GM23338 (cell line): Measurements from ENCODE around the gene SLA2. TPM values are rescaled to one million over a fixed set of nuclear protein-coding genes. Genes with fewer than 3 reads are reported as not detected.

Experiments used
- ATAC-seq: fragments of 200-7000 bp; cut with Tn5 transposase; 3 replicates; pipeline ENCODE4 v1.9.1; 2020
- DNase-seq: peaks from one replicate; pipeline ENCODE4 v3.0.0-alpha.2; 2015; ENCODE audit warnings: low spot score
- H2AFZ ChIP-seq: fragments of 200-600 bp; sonication (generic); 2 replicates; pipeline ENCODE4 v1.8.0; 2016; ENCODE audit warnings: antibody characterized with exemption, mild to moderate bottlenecking, moderate library complexity
- H3F3A ChIP-seq: fragments of 200-600 bp; sonication (generic); replicated peaks from 2 replicates; pipeline ENCODE4 v1.8.0; 2017; ENCODE audit warnings: antibody characterized with exemption, mixed run types, low read depth
- H3K27ac ChIP-seq: fragments of 200-600 bp; sonication (generic); 2 replicates; pipeline ENCODE4 v1.6.1; 2016; ENCODE audit warnings: low read depth
- H3K27me3 ChIP-seq: fragments of 200-600 bp; sonication (generic); 2 replicates; pipeline ENCODE4 v1.8.0; 2016; ENCODE audit warnings: mild to moderate bottlenecking, mixed run types, moderate library complexity; ENCODE audit not compliant: insufficient read depth
- H3K36me3 ChIP-seq: fragments of 200-600 bp; sonication (generic); 2 replicates; pipeline ENCODE4 v1.8.0; 2016; ENCODE audit warnings: mild to moderate bottlenecking; ENCODE audit not compliant: insufficient read depth
- H3K4me1 ChIP-seq: fragments of 200-600 bp; sonication (generic); 2 replicates; pipeline ENCODE4 v1.8.0; 2016; ENCODE audit warnings: mild to moderate bottlenecking, moderate library complexity; ENCODE audit not compliant: insufficient read depth
- H3K4me2 ChIP-seq: fragments of 200-600 bp; sonication (generic); 2 replicates; pipeline ENCODE4 v1.7.1; 2017; ENCODE audit warnings: mixed run types
- H3K4me3 ChIP-seq: fragments of 200-600 bp; sonication (generic); 2 replicates; pipeline ENCODE4 v1.6.1; 2016; ENCODE audit warnings: mixed run types
- H3K79me2 ChIP-seq: fragments of 200-600 bp; sonication (generic); replicated peaks from 2 replicates; pipeline ENCODE4 v1.8.0; 2017; ENCODE audit warnings: mild to moderate bottlenecking; ENCODE audit not compliant: insufficient read depth
- H3K9me2 ChIP-seq: fragments of 200-600 bp; sonication (generic); 2 replicates; pipeline ENCODE4 v1.8.0; 2017; ENCODE audit not compliant: insufficient read depth
- H4K20me1 ChIP-seq: fragments of 200-600 bp; sonication (generic); replicated peaks from 2 replicates; pipeline ENCODE4 v1.8.0; 2017; ENCODE audit warnings: mild to moderate bottlenecking; ENCODE audit not compliant: insufficient read depth
- H3K27ac Mint-ChIP-seq: 2 replicates; pipeline ENCODE4 v1.8.0; 2020; ENCODE audit warnings: inconsistent platforms, mild to moderate bottlenecking, moderate library complexity, mixed read lengths
- H3K27me3 Mint-ChIP-seq: 3 replicates; pipeline ENCODE4 v1.8.0; 2022; ENCODE audit warnings: low read depth, mild to moderate bottlenecking, moderate library complexity, mixed read lengths, inconsistent platforms; ENCODE audit not compliant: insufficient read depth, poor library complexity
- H3K36me3 Mint-ChIP-seq: 3 replicates; pipeline ENCODE4 v1.8.0; 2021; ENCODE audit warnings: low read depth, mild to moderate bottlenecking, inconsistent platforms, moderate library complexity, mixed read lengths
- H3K4me1 Mint-ChIP-seq: 3 replicates; pipeline ENCODE4 v1.8.0; 2020; ENCODE audit warnings: mild to moderate bottlenecking, inconsistent platforms, mixed read lengths
- H3K4me3 Mint-ChIP-seq: 3 replicates; pipeline ENCODE4 v1.8.0; 2021; ENCODE audit warnings: moderate library complexity, mild to moderate bottlenecking, inconsistent platforms, mixed read lengths
- H3K9me3 Mint-ChIP-seq: 3 replicates; pipeline ENCODE4 v1.8.0; 2020; ENCODE audit warnings: moderate library complexity, mild to moderate bottlenecking, inconsistent platforms, mixed read lengths
- CREB1 ChIP-seq: fragments of 250-450 bp; sonication (Bioruptor Pico); IDR thresholded peaks from 2 replicates; pipeline ENCODE4 v1.5.0; 2020; ENCODE audit warnings: low read depth, mild to moderate bottlenecking, moderate library complexity
- ETS1 ChIP-seq: IDR thresholded peaks from 2 replicates; pipeline ENCODE4 v1.6.1; 2016; ENCODE audit warnings: antibody characterized with exemption
- EZH2phosphoT487 ChIP-seq: fragments of 200-600 bp; sonication (generic); IDR thresholded peaks from one replicate; pipeline ENCODE4 v1.8.1; 2018; ENCODE audit warnings: antibody characterized with exemption; ENCODE audit not compliant: unreplicated experiment
- JUNB ChIP-seq: IDR thresholded peaks from one replicate; pipeline ENCODE4 v1.6.1; 2016; ENCODE audit warnings: antibody characterized with exemption; ENCODE audit not compliant: unreplicated experiment
- NANOG ChIP-seq: IDR thresholded peaks from 2 replicates; pipeline ENCODE4 v1.6.1; 2016; ENCODE audit warnings: antibody characterized with exemption, borderline replicate concordance
- POLR2AphosphoS5 ChIP-seq: IDR thresholded peaks from 2 replicates; pipeline ENCODE4 v1.6.1; 2016; ENCODE audit warnings: antibody characterized with exemption, low read depth
- ZNF114 ChIP-seq: fragments of 250-450 bp; sonication (Bioruptor Pico); IDR thresholded peaks from 2 replicates; pipeline ENCODE4 v1.5.0; 2020; ENCODE audit warnings: mild to moderate bottlenecking, moderate library complexity
- polyA plus RNA-seq: library from polyadenylated mRNA; unstranded; fragments of >200 nt; fragmentation: Nextera tagmentation; extraction: Ambion mirVana; gene quantifications from 2 replicates; pipeline ENCODE4 v1.2.1, GENCODE V29; 2016
- total RNA-seq: library from RNA; depleted of rRNA; stranded (reverse); fragments of >200 nt; shearing (Covaris generic); gene quantifications from 2 replicates; pipeline ENCODE4 v1.2.3, GENCODE V29; 2014
- TF ChIP-seq, protein P1 (sequence below): fragments of 250-450 bp; sonication (Bioruptor Pico); IDR thresholded peaks from 2 replicates; pipeline ENCODE4 v1.5.0; 2020; ENCODE audit warnings: mild to moderate bottlenecking, moderate library complexity
- TF ChIP-seq, protein P2 (sequence below): IDR thresholded peaks from one replicate; pipeline ENCODE4 v1.6.1; 2018; ENCODE audit warnings: antibody characterized with exemption; ENCODE audit not compliant: unreplicated experiment
- TF ChIP-seq, protein P3 (sequence below), 2 experiments: fragments of 200-600 bp in 1 of 2; sonication (generic) in 1 of 2; conservative IDR thresholded peaks; 2 replicates each; pipeline versions ENCODE4 v1.5.1 to v1.6.1; 2016 to 2017; ENCODE audit warnings: antibody characterized with exemption in 2 of 2, low read depth in 2 of 2, mild to moderate bottlenecking in 2 of 2, moderate library complexity in 1 of 2

The SLA2 gene
- total and polyA plus RNA-seq, 2 experiments from 2014 or later = 0.18 TPM; not detected in 1

- no peaks in the 10 kb centered on the region for H3K27me3 ChIP-seq
- no peak overlapping the region for H3K27ac Mint-ChIP-seq
- no peak overlapping the region for H3K4me3 ChIP-seq
- H2AFZ ChIP-seq = no peak overlapping the region
- H3F3A ChIP-seq = peaks cover 12% of the 10 kb centered on the region
- no peaks in the 10 kb centered on the region; the same call in 2 of the 3 replicates for H3K9me3 Mint-ChIP-seq
- no peak overlapping the region for H3K4me2 ChIP-seq
- TF ChIP-seq, protein P1, sequence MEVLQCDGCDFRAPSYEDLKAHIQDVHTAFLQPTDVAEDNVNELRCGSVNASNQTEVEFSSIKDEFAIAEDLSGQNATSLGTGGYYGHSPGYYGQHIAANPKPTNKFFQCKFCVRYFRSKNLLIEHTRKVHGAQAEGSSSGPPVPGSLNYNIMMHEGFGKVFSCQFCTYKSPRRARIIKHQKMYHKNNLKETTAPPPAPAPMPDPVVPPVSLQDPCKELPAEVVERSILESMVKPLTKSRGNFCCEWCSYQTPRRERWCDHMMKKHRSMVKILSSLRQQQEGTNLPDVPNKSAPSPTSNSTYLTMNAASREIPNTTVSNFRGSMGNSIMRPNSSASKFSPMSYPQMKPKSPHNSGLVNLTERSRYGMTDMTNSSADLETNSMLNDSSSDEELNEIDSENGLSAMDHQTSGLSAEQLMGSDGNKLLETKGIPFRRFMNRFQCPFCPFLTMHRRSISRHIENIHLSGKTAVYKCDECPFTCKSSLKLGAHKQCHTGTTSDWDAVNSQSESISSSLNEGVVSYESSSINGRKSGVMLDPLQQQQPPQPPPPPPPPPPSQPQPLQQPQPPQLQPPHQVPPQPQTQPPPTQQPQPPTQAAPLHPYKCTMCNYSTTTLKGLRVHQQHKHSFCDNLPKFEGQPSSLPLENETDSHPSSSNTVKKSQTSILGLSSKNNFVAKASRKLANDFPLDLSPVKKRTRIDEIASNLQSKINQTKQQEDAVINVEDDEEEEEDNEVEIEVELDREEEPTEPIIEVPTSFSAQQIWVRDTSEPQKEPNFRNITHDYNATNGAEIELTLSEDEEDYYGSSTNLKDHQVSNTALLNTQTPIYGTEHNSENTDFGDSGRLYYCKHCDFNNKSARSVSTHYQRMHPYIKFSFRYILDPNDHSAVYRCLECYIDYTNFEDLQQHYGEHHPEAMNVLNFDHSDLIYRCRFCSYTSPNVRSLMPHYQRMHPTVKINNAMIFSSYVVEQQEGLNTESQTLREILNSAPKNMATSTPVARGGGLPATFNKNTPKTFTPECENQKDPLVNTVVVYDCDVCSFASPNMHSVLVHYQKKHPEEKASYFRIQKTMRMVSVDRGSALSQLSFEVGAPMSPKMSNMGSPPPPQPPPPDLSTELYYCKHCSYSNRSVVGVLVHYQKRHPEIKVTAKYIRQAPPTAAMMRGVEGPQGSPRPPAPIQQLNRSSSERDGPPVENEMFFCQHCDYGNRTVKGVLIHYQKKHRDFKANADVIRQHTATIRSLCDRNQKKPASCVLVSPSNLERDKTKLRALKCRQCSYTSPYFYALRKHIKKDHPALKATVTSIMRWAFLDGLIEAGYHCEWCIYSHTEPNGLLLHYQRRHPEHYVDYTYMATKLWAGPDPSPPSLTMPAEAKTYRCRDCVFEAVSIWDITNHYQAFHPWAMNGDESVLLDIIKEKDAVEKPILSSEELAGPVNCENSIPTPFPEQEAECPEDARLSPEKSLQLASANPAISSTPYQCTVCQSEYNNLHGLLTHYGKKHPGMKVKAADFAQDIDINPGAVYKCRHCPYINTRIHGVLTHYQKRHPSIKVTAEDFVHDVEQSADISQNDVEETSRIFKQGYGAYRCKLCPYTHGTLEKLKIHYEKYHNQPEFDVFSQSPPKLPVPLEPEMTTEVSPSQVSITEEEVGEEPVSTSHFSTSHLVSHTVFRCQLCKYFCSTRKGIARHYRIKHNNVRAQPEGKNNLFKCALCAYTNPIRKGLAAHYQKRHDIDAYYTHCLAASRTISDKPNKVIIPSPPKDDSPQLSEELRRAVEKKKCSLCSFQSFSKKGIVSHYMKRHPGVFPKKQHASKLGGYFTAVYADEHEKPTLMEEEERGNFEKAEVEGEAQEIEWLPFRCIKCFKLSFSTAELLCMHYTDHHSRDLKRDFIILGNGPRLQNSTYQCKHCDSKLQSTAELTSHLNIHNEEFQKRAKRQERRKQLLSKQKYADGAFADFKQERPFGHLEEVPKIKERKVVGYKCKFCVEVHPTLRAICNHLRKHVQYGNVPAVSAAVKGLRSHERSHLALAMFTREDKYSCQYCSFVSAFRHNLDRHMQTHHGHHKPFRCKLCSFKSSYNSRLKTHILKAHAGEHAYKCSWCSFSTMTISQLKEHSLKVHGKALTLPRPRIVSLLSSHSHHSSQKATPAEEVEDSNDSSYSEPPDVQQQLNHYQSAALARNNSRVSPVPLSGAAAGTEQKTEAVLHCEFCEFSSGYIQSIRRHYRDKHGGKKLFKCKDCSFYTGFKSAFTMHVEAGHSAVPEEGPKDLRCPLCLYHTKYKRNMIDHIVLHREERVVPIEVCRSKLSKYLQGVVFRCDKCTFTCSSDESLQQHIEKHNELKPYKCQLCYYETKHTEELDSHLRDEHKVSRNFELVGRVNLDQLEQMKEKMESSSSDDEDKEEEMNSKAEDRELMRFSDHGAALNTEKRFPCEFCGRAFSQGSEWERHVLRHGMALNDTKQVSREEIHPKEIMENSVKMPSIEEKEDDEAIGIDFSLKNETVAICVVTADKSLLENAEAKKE = no peak
- no peak for TF ChIP-seq EZH2phosphoT487
- no peak for TF ChIP-seq CREB1 (CRISPR knock-in tag)
- no peak for TF ChIP-seq ETS1
- TF ChIP-seq, protein P2, sequence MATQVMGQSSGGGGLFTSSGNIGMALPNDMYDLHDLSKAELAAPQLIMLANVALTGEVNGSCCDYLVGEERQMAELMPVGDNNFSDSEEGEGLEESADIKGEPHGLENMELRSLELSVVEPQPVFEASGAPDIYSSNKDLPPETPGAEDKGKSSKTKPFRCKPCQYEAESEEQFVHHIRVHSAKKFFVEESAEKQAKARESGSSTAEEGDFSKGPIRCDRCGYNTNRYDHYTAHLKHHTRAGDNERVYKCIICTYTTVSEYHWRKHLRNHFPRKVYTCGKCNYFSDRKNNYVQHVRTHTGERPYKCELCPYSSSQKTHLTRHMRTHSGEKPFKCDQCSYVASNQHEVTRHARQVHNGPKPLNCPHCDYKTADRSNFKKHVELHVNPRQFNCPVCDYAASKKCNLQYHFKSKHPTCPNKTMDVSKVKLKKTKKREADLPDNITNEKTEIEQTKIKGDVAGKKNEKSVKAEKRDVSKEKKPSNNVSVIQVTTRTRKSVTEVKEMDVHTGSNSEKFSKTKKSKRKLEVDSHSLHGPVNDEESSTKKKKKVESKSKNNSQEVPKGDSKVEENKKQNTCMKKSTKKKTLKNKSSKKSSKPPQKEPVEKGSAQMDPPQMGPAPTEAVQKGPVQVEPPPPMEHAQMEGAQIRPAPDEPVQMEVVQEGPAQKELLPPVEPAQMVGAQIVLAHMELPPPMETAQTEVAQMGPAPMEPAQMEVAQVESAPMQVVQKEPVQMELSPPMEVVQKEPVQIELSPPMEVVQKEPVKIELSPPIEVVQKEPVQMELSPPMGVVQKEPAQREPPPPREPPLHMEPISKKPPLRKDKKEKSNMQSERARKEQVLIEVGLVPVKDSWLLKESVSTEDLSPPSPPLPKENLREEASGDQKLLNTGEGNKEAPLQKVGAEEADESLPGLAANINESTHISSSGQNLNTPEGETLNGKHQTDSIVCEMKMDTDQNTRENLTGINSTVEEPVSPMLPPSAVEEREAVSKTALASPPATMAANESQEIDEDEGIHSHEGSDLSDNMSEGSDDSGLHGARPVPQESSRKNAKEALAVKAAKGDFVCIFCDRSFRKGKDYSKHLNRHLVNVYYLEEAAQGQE = no peak
- no peak for TF ChIP-seq POLR2AphosphoS5
- TF ChIP-seq JUNB = no peak
- no peak for TF ChIP-seq NANOG
- no peak for TF ChIP-seq ZNF114 (CRISPR knock-in tag)
- TF ChIP-seq, protein P3, sequence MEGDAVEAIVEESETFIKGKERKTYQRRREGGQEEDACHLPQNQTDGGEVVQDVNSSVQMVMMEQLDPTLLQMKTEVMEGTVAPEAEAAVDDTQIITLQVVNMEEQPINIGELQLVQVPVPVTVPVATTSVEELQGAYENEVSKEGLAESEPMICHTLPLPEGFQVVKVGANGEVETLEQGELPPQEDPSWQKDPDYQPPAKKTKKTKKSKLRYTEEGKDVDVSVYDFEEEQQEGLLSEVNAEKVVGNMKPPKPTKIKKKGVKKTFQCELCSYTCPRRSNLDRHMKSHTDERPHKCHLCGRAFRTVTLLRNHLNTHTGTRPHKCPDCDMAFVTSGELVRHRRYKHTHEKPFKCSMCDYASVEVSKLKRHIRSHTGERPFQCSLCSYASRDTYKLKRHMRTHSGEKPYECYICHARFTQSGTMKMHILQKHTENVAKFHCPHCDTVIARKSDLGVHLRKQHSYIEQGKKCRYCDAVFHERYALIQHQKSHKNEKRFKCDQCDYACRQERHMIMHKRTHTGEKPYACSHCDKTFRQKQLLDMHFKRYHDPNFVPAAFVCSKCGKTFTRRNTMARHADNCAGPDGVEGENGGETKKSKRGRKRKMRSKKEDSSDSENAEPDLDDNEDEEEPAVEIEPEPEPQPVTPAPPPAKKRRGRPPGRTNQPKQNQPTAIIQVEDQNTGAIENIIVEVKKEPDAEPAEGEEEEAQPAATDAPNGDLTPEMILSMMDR (conservative IDR thresholded peaks at IDR 0.05; ENCODE audit: low read depth in 2 of 2) = no peak
- H4K20me1 ChIP-seq = peaks cover 7% of the 10 kb centered on the region
- peaks cover 36% of the 10 kb centered on the region for H3K36me3 ChIP-seq
- no peaks in the 10 kb centered on the region for H3K4me1 ChIP-seq
- peaks cover 63% of the 10 kb centered on the region for H3K36me3 Mint-ChIP-seq
- 0 out of 2 replicates have a peak, but pooled peaks cover 5% of the 10 kb centered on the region for H3K79me2 ChIP-seq
- H3K27me3 Mint-ChIP-seq = peaks cover 4% of the 10 kb centered on the region
- H3K27ac ChIP-seq = no peak overlapping the region
- no peak for ATAC-seq
- no peaks in the 10 kb centered on the region for H3K4me1 Mint-ChIP-seq
- DNase-seq = no peak
- H3K4me3 Mint-ChIP-seq = no peak overlapping the region
- no peaks in the 10 kb centered on the region for H3K9me2 ChIP-seq
Measured at GRCh38 chr20:36613974-36614373, 32.0 kb downstream of the SLA2 start.
